ENCODE measurements around the gene NADK.

Gene NADK

DNA sequence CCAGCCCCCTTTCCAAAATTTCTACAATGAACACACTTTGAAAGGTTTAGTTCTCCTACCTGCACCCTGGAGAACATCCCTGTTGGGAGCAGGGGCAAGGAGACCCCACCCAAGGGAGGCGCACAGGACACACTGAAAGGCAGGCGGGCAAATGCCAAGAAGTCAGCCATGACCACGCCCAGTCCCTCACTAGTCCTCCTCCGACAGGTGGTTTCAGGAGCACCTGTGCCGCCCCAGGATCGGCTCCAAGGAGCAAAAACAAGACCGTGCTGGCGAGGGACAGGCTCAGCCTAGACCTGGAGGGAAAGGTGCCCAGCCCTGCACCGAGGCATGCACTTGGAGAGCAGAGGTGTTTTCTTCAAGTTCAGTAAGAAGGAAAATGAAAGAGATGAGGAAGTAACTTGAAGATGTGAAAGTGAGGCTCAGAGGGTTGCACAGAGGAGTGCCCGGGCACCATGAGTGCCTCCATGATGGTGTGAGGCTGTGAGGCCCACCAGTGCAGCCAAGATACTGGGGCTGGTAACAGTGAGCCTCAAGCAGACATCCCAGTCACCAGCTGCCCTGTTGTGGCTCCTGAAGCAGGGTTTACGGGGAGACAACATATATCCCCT lies 19.6 kb upstream of the NADK start:
- peaks cover 27% of the 10 kb centered on the region for H3K36me3 ChIP-seq (ENCODE audit: insufficient read depth, low read length)
- H3K9ac ChIP-seq (ENCODE audit: low read depth, low read length), result no peak overlapping the region
- no peaks in the 10 kb centered on the region for H3K4me1 ChIP-seq (ENCODE audit: insufficient read depth, low read length)
- no peaks in the 10 kb centered on the region for H3K9me3 ChIP-seq (ENCODE audit: control insufficient read depth, insufficient read depth, low read length)

DNA sequence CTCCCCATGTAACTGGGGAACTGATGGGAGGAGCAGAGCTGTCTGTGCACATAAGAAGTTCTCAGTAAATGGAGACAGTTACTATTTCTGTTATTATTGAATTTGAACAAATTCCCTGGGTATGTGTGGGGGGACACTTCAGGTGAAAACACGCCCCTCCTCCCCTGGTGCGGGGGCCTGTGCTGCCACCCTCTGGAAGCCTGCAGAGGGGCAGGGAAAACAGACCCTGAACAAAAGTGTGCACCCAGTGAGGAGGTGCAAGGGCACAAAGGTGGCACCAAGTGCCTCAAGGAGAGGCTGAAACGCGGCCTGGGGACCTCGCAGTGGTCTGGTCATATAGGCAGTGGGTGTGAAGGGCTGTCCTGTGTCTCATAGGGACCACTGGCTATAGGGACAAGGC lies 18.2 kb upstream of the NADK start:
- no peaks in the 10 kb centered on the region for H3K9me3 ChIP-seq (ENCODE audit: control insufficient read depth, insufficient read depth, low read length)
- peaks cover 29% of the 10 kb centered on the region for H3K36me3 ChIP-seq (ENCODE audit: insufficient read depth, low read length)
- no peak overlapping the region for H3K9ac ChIP-seq (ENCODE audit: low read depth, low read length)
- no peaks in the 10 kb centered on the region for H3K4me1 ChIP-seq (ENCODE audit: insufficient read depth, low read length)

GRCh38 chr1:1794999-1795398 lies 16.7 kb upstream of the NADK start:
- Histone ChIP-seq H3K4me1 (ENCODE audit: insufficient read depth, low read length) (no peaks in the 10 kb centered on the region), H3K9ac (ENCODE audit: low read depth, low read length) (no peak overlapping the region), H3K9me3 (ENCODE audit: control insufficient read depth, insufficient read depth, low read length) (no peaks in the 10 kb centered on the region), H3K36me3 (ENCODE audit: insufficient read depth, low read length) (peaks cover 38% of the 10 kb centered on the region)

- H3K9ac ChIP-seq (ENCODE audit: low read depth, low read length), result no peak overlapping the region
- H3K4me1 ChIP-seq (ENCODE audit: insufficient read depth, low read length), result no peaks in the 10 kb centered on the region
- peaks cover 36% of the 10 kb centered on the region for H3K36me3 ChIP-seq (ENCODE audit: insufficient read depth, low read length)
- no peaks in the 10 kb centered on the region for H3K9me3 ChIP-seq (ENCODE audit: control insufficient read depth, insufficient read depth, low read length)
Measured at GRCh38 chr1:1793481-1794244, 15.4 kb upstream of the NADK start.

- Histone ChIP-seq H3K36me3 (ENCODE audit: insufficient read depth, low read length) (peaks cover 56% of the 10 kb centered on the region), H3K9ac (ENCODE audit: low read depth, low read length) (no peak overlapping the region), H3K4me1 (ENCODE audit: insufficient read depth, low read length) (no peaks in the 10 kb centered on the region; the same call in 1 of the 2 replicates)
Measured at GRCh38 chr1:1788646-1789431, 10.6 kb upstream of the NADK start.

GRCh38 chr1:1788136-1788535 lies 9.9 kb upstream of the NADK start:
- Histone ChIP-seq H3K4me1 (ENCODE audit: insufficient read depth, low read length) (peaks cover 3% of the 10 kb centered on the region), H3K9me3 (ENCODE audit: control insufficient read depth, insufficient read depth, low read length) (no peaks in the 10 kb centered on the region), H3K9ac (ENCODE audit: low read depth, low read length) (no peak overlapping the region), H3K36me3 (ENCODE audit: insufficient read depth, low read length) (peaks cover 51% of the 10 kb centered on the region)

More at GRCh38 chr1:1788646-1789431, 10.6 kb upstream of the NADK start:
- no peaks in the 10 kb centered on the region for H3K9me3 ChIP-seq (ENCODE audit: control insufficient read depth, insufficient read depth, low read length)

- Histone ChIP-seq H3K36me3 (ENCODE audit: insufficient read depth, low read length) (peaks cover 48% of the 10 kb centered on the region), H3K9ac (ENCODE audit: low read depth, low read length) (no peak overlapping the region), H3K9me3 (ENCODE audit: control insufficient read depth, insufficient read depth, low read length) (no peaks in the 10 kb centered on the region), H3K4me1 (ENCODE audit: insufficient read depth, low read length) (peaks cover 11% of the 10 kb centered on the region)
Measured at GRCh38 chr1:1786836-1787605, 8.8 kb upstream of the NADK start.

DNA sequence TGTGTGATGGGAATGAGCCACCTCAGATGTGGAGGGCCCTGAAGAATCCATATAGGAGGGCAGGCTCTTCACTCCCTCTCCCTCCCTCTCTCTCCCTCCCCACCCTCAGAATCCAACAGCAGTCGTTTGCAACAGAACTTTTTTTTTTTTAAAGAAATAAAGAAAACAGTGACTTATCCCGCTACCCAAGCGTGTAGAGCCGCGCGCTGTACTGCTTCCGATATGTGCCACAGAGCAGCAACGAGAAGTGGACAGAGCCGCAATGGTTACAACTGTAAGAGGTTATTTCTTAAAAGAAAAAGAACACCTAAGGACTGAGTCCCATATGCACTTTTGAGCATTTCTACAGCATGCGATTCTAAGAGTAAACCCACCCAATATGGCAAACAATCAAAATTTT lies 7.4 kb upstream of the NADK start:
- Histone ChIP-seq H3K4me1 (ENCODE audit: insufficient read depth, low read length) (peaks cover 24% of the 10 kb centered on the region), H3K36me3 (ENCODE audit: insufficient read depth, low read length) (peaks cover 41% of the 10 kb centered on the region), H3K9ac (ENCODE audit: low read depth, low read length) (no peak overlapping the region), H3K9me3 (ENCODE audit: control insufficient read depth, insufficient read depth, low read length) (no peaks in the 10 kb centered on the region)

DNA sequence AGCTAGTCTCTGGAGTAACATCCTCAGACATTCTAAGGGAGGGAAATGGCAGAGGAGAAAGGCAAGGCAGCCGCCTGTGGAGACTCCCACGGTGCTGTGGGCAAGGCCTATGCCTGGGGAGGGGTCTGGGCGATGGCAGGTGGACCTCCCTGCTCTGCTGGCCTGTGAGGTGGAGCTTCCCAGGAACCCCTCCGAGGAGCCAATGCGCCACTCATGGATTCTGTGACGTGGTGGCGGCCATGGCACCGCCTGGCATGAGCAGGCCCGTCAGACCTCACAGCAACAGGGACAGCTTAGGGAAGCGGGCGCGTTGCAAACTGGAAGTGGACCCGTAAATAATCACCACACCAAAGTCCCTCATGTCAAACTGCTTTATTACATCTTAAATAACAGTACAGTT lies 6.7 kb upstream of the NADK start:
- peaks cover 33% of the 10 kb centered on the region for H3K36me3 ChIP-seq (ENCODE audit: insufficient read depth, low read length)
- no peak overlapping the region for H3K9ac ChIP-seq (ENCODE audit: low read depth, low read length)
- H3K4me1 ChIP-seq (ENCODE audit: insufficient read depth, low read length), result peaks cover 28% of the 10 kb centered on the region
- H3K9me3 ChIP-seq (ENCODE audit: control insufficient read depth, insufficient read depth, low read length), result no peaks in the 10 kb centered on the region

DNA sequence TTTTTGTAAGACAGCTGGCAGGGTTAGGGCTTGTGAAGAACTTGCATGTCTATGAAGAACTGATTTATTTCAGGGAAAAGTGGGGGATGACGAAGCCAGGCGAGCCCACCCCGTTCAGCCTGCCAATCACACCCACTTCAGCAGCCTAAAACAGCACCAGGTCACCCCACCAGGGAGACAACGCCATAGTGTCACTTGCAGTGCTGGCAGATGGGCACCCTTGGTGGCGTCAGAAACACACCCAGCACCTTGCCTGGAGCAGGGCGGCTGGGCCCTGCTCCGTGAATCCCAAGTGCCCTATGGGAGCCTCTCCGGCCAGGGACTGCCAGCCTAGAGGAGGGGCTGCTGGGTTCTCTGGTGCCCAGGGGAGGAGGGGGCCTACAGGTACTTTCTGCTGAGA lies 5.0 kb upstream of the NADK start:
- Histone ChIP-seq H3K9me3 (ENCODE audit: control insufficient read depth, insufficient read depth, low read length) (no peaks in the 10 kb centered on the region), H3K9ac (ENCODE audit: low read depth, low read length) (no peak overlapping the region), H3K4me1 (ENCODE audit: insufficient read depth, low read length) (peaks cover 32% of the 10 kb centered on the region), H3K36me3 (ENCODE audit: insufficient read depth, low read length) (peaks cover 27% of the 10 kb centered on the region)

- Histone ChIP-seq H3K9ac (ENCODE audit: low read depth, low read length) (peak overlapping the region; percentile 34; the same call in 1 of the 2 replicates), H3K36me3 (ENCODE audit: insufficient read depth, low read length) (peaks cover 20% of the 10 kb centered on the region)
Measured at GRCh38 chr1:1782399-1783221, 4.3 kb upstream of the NADK start.

GRCh38 chr1:1781526-1781903 lies 3.2 kb upstream of the NADK start:
- H3K36me3 ChIP-seq (ENCODE audit: insufficient read depth, low read length), result peaks cover 9% of the 10 kb centered on the region
- H3K9me3 ChIP-seq (ENCODE audit: control insufficient read depth, insufficient read depth, low read length), result no peaks in the 10 kb centered on the region
- H3K9ac ChIP-seq (ENCODE audit: low read depth, low read length), result no peak overlapping the region
- H3K4me1 ChIP-seq (ENCODE audit: insufficient read depth, low read length), result peaks cover 39% of the 10 kb centered on the region

More at GRCh38 chr1:1782399-1783221, 4.3 kb upstream of the NADK start:
- Histone ChIP-seq H3K9me3 (ENCODE audit: control insufficient read depth, insufficient read depth, low read length) (no peaks in the 10 kb centered on the region), H3K4me1 (ENCODE audit: insufficient read depth, low read length) (peaks cover 32% of the 10 kb centered on the region)

GRCh38 chr1:1780598-1781525 lies 2.6 kb upstream of the NADK start:
- Histone ChIP-seq H3K9me3 (ENCODE audit: control insufficient read depth, insufficient read depth, low read length) (no peaks in the 10 kb centered on the region), H3K9ac (ENCODE audit: low read depth, low read length) (no peak overlapping the region), H3K4me1 (ENCODE audit: insufficient read depth, low read length) (peaks cover 39% of the 10 kb centered on the region), H3K36me3 (ENCODE audit: insufficient read depth, low read length) (peaks cover 3% of the 10 kb centered on the region; the same call in 1 of the 2 replicates)
